Tibial nerve (tissue), 4 donors: Measurements from ENCODE around the gene KRTAP4-7. TPM values are rescaled to one million over a fixed set of nuclear protein-coding genes. Genes with fewer than 3 reads are reported as not detected.
"Not testable (repeated sequence)": the region's sequence is repeated elsewhere in the genome, so short reads cannot be mapped to it uniquely, and the experiment has no call there.

Experiments
- DNase-seq, 2 donors: peaks; one replicate each; pipeline ENCODE4 v3.0.0-alpha.2; 2019; ENCODE audit warnings: low spot score in 2 of 2
- H3K27ac ChIP-seq, 4 donors: fragments of 200-600 bp; sonication (generic) in 3 of 4; one replicate each; pipeline ENCODE4 v1.5.1; 2017 to 2019; ENCODE audit warnings: mild to moderate bottlenecking in 1 of 4
- H3K27me3 ChIP-seq, 2 donors: fragments of 200-600 bp; sonication (generic) in 1 of 2; one replicate each; pipeline versions ENCODE4 v1.5.1 to v1.6.0; 2017 to 2019
- H3K36me3 ChIP-seq, 3 donors: fragments of 200-600 bp; sonication (generic); one replicate each; pipeline ENCODE4 v1.5.1; 2018 to 2019
- H3K4me1 ChIP-seq, 4 donors: fragments of 200-600 bp; sonication (generic) in 3 of 4; one replicate each; pipeline ENCODE4 v1.5.1; 2017 to 2019
- H3K4me3 ChIP-seq, 4 donors: fragments of 200-600 bp; sonication (generic) in 3 of 4; one replicate each; pipeline ENCODE4 v1.5.1; 2017 to 2019; ENCODE audit warnings: mild to moderate bottlenecking in 1 of 4, moderate library complexity in 1 of 4
- H3K9me3 ChIP-seq, 4 donors: fragments of 200-600 bp; sonication (generic) in 3 of 4; one replicate each; pipeline ENCODE4 v1.5.1; 2017 to 2019
- CTCF ChIP-seq, 5 experiments: fragments of 200-600 bp in 3 of 5; fragments of 450-650 bp in 2 of 5; sonication (generic) in 3 of 5; IDR thresholded peaks; one replicate each; pipeline ENCODE4 v1.5.1; 2016 to 2019; ENCODE audit warnings: antibody characterized with exemption in 5 of 5, mild to moderate bottlenecking in 3 of 5, moderate library complexity in 2 of 5
- EP300 ChIP-seq, 2 donors: sonication (generic); formaldehyde crosslinking; IDR thresholded peaks; one replicate each; pipeline ENCODE4 v1.6.1; 2017; ENCODE audit warnings: antibody characterized with exemption in 2 of 2, mild to moderate bottlenecking in 1 of 2
- POLR2A ChIP-seq, 2 donors: fragments of 450-650 bp; IDR thresholded peaks; one replicate each; pipeline ENCODE4 v1.6.1; 2017; ENCODE audit warnings: antibody characterized with exemption in 2 of 2, mild to moderate bottlenecking in 2 of 2, moderate library complexity in 2 of 2
- WGBS, 2 donors: methylation state at CpG; one replicate each; pipeline ENCODE4 v1.1.5; 2018; 5-methylcytosine and 5-hydroxymethylcytosine counted together
- total RNA-seq, 4 donors: library from RNA; depleted of rRNA; stranded (reverse); fragments of >200 nt; gene quantifications; one replicate each; pipeline ENCODE4 v1.1.0, GENCODE V29; 2016

The KRTAP4-7 gene
- total RNA-seq, 4 donors from 2014 or later, result not detected

GRCh38 chr17:41057547-41057946 lies 26.4 kb upstream of the KRTAP4-7 start:
- DNase-seq, result no peak
- TF ChIP-seq POLR2A (IDR thresholded peaks at IDR 0.05) (no peak), EP300 (IDR thresholded peaks at IDR 0.05) (no peak), CTCF (IDR thresholded peaks at IDR 0.05) (no peak)
- WGBS, 2 donors, result 94% methylated on average over 1 of the region's 1 CpG
- Histone ChIP-seq H3K27me3 (no peaks in the 10 kb centered on the region), H3K36me3 (no peaks in the 10 kb centered on the region), H3K27ac (no peak overlapping the region), H3K9me3 (peaks cover 0 to 4% (median 0%) of the 10 kb centered on the region in 4 donors), H3K4me1 (peaks cover 0 to 15% (median 0%) of the 10 kb centered on the region in 4 donors), H3K4me3 (no peak overlapping the region)

- peaks cover 0 to 15% (median 0%) of the 10 kb centered on the region in 4 donors for H3K4me1 ChIP-seq
- peaks cover 0 to 4% (median 0%) of the 10 kb centered on the region in 4 donors for H3K9me3 ChIP-seq
- H3K27me3 ChIP-seq, result no peaks in the 10 kb centered on the region
- TF ChIP-seq CTCF (IDR thresholded peaks at IDR 0.05) (no peak), EP300 (IDR thresholded peaks at IDR 0.05) (no peak), POLR2A (IDR thresholded peaks at IDR 0.05) (no peak)
- no peaks in the 10 kb centered on the region for H3K36me3 ChIP-seq
- no peak overlapping the region for H3K4me3 ChIP-seq
- 91 to 98% methylated on average over 5 of the region's 5 CpGs for WGBS, 2 donors
- H3K27ac ChIP-seq, result no peak overlapping the region
- DNase-seq, result no peak
Observed at GRCh38 chr17:41058741-41059140, 25.2 kb upstream of the KRTAP4-7 start.

DNA sequence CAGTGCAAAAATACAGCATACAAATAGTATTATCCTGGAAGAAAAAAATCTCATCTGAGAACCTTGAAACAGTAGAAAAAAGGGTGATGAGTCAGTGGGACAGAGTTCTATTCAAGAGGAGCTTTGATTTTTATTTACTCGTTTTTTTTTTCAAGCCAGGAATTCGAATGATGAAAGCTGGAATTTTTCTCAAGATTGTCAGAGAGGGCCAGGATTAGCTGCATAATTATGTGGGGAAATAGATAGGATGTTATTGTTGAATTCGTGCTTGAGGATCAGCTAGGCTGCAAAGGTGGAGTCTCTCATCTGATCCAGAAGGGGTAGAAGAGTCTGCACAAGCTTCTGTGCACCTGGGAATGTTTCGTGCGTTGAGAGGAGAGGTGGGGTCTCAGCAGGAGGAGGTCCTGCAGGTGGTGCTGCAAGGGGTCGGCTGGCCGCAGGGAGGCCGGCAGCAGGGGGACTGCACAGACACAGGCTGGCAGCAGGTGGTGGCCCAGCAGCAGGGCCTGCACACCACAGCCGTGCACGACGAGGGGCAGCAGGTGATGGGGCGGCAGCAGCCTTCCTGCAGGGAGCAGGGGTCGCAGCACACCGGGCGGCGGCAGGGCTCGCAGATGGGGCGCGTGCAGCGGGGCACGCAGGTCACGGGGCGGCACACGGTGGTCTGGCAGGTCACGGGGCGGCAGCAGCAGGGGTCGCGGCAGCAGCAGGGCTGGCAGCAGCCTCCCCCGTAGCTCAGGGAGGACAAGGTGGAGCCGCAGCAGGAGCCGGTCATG lies 24.5 kb upstream of the KRTAP4-7 start:
- H3K9me3 ChIP-seq, H3K4me3 ChIP-seq, H3K27me3 ChIP-seq, H3K27ac ChIP-seq, DNase-seq, H3K36me3 ChIP-seq: not testable (repeated sequence)
- peaks cover 0 to 15% (median 0%) of the 10 kb centered on the region in 4 donors for H3K4me1 ChIP-seq
- WGBS, 2 donors, result 31 to 39% methylated on average over 8 to 11 of the region's 31 CpGs

GRCh38 chr17:41060052-41060604 lies 23.8 kb upstream of the KRTAP4-7 start, which contains the start of gene KRTAP2-3:
Gene KRTAP2-3, minus strand, starts transcription at chr17:41060114. Its CDS starts 64 bp downstream, at chr17:41060050.
- 45 to 55% methylated on average over 6 of the region's 6 CpGs for WGBS, 2 donors
- H3K4me3 ChIP-seq, result no peak within 1 kb of the TSS
- TF ChIP-seq POLR2A (IDR thresholded peaks at IDR 0.05) (no peak), CTCF (IDR thresholded peaks at IDR 0.05) (no peak), EP300 (IDR thresholded peaks at IDR 0.05) (no peak)
- DNase-seq, result no peak
- H3K36me3 ChIP-seq, result no peaks in the 10 kb centered on the region
- H3K4me1 ChIP-seq, result peaks cover 0 to 15% (median 0%) of the 10 kb centered on the region in 4 donors
- H3K27ac ChIP-seq, result peak within 1 kb of the TSS in 1 of 4 donors; percentile 26
- H3K9me3 ChIP-seq, result peaks cover 0 to 4% (median 0%) of the 10 kb centered on the region in 4 donors
- no peaks in the 10 kb centered on the region for H3K27me3 ChIP-seq

GRCh38 chr17:41061964-41062363 lies 22.0 kb upstream of the KRTAP4-7 start:
- peak overlapping the region in 1 of 4 donors; percentile 36 for H3K27ac ChIP-seq

More at GRCh38 chr17:41061964-41062363, 22.0 kb upstream of the KRTAP4-7 start:
- TF ChIP-seq CTCF (IDR thresholded peaks at IDR 0.05) (no peak), EP300 (IDR thresholded peaks at IDR 0.05) (no peak), POLR2A (IDR thresholded peaks at IDR 0.05) (no peak)
- Histone ChIP-seq H3K4me3 (no peak overlapping the region), H3K9me3 (peaks cover 0 to 4% (median 0%) of the 10 kb centered on the region in 4 donors), H3K36me3 (no peaks in the 10 kb centered on the region), H3K4me1 (peaks cover 0 to 15% (median 0%) of the 10 kb centered on the region in 4 donors), H3K27me3 (no peaks in the 10 kb centered on the region)
- DNase-seq, result no peak
- 62 to 66% methylated on average over 1 of the region's 1 CpG for WGBS, 2 donors
